Neural progenitor cell (in vitro differentiated cells): ENCODE results near the gene XPA.
"Not testable (repeated sequence)": the region's sequence is repeated elsewhere in the genome, so short reads cannot be mapped to it uniquely, and the experiment has no call there.

ENCODE experiments used
- EZH2 ChIP-seq: fragments of 200-600 bp; sonication (generic); IDR thresholded peaks from 2 replicates; pipeline ENCODE4 v1.6.1; 2017; ENCODE audit warnings: antibody characterized with exemption, mild to moderate bottlenecking, moderate library complexity
- TF ChIP-seq, protein P1 (sequence below): fragments of 200-600 bp; sonication (generic); IDR thresholded peaks from 2 replicates; pipeline ENCODE4 v1.5.1; 2017; ENCODE audit warnings: antibody characterized with exemption, mild to moderate bottlenecking

- TF ChIP-seq, protein P1, sequence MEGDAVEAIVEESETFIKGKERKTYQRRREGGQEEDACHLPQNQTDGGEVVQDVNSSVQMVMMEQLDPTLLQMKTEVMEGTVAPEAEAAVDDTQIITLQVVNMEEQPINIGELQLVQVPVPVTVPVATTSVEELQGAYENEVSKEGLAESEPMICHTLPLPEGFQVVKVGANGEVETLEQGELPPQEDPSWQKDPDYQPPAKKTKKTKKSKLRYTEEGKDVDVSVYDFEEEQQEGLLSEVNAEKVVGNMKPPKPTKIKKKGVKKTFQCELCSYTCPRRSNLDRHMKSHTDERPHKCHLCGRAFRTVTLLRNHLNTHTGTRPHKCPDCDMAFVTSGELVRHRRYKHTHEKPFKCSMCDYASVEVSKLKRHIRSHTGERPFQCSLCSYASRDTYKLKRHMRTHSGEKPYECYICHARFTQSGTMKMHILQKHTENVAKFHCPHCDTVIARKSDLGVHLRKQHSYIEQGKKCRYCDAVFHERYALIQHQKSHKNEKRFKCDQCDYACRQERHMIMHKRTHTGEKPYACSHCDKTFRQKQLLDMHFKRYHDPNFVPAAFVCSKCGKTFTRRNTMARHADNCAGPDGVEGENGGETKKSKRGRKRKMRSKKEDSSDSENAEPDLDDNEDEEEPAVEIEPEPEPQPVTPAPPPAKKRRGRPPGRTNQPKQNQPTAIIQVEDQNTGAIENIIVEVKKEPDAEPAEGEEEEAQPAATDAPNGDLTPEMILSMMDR, result not testable (repeated sequence)
- not testable (repeated sequence) for TF ChIP-seq EZH2
Observed at GRCh38 chr9:97699281-97699680, 2.1 kb upstream of the XPA start.
